Measurements from ENCODE around the gene TEC.
"Not testable (repeated sequence)": the region's sequence is repeated elsewhere in the genome, so short reads cannot be mapped to it uniquely, and the experiment has no call there.

TEC gene

GRCh38 chr4:48193921-48194468, 75.6 kb downstream of the TEC start:
- DNase-seq = no peak

GRCh38 chr4:48193096-48193836, 76.4 kb downstream of the TEC start:
- DNase-seq = no peak

GRCh38 chr4:48191758-48192157, 77.9 kb downstream of the TEC start:
- DNase-seq = no peak

GRCh38 chr4:48190839-48191238, 78.8 kb downstream of the TEC start:
- no peak for DNase-seq

GRCh38 chr4:48189731-48190130, 79.9 kb downstream of the TEC start:
- no peak for DNase-seq

GRCh38 chr4:48188390-48188789, 81.2 kb downstream of the TEC start:
- no peak for DNase-seq

GRCh38 chr4:48187813-48188212, 81.8 kb downstream of the TEC start:
- no peak for DNase-seq

GRCh38 chr4:48187066-48187465, 82.6 kb downstream of the TEC start:
- DNase-seq = not testable (repeated sequence)

- DNase-seq = not testable (repeated sequence)
These were observed 83.2 kb downstream of the TEC start for GRCh38 chr4:48186394-48186793.

- DNase-seq = no peak
These were observed 84.8 kb downstream of the TEC start for GRCh38 chr4:48184882-48185281.

GRCh38 chr4:48180234-48180633, 89.4 kb downstream of the TEC start:
- DNase-seq = no peak

GRCh38 chr4:48178931-48179330, 90.7 kb downstream of the TEC start:
- DNase-seq = no peak

- no peak for DNase-seq
These were observed 93.8 kb downstream of the TEC start for GRCh38 chr4:48175806-48176205.

- DNase-seq = no peak
These were observed 94.3 kb downstream of the TEC start for GRCh38 chr4:48175328-48175727.

GRCh38 chr4:48173056-48173991, 96.3 kb downstream of the TEC start:
- no peak for DNase-seq

GRCh38 chr4:48172651-48173050, 97.0 kb downstream of the TEC start:
- DNase-seq = no peak

GRCh38 chr4:48169636-48170035, 100.0 kb downstream of the TEC start:
- DNase-seq = no peak

GRCh38 chr4:48167538-48168263, 101.9 kb downstream of the TEC start:
- DNase-seq = no peak

GRCh38 chr4:48164561-48164960, 105.1 kb downstream of the TEC start:
- DNase-seq = not testable (repeated sequence)

- DNase-seq = no peak
These were observed 105.9 kb downstream of the TEC start for GRCh38 chr4:48163746-48164145.

GRCh38 chr4:48162162-48162561, 107.5 kb downstream of the TEC start:
- DNase-seq = no peak

GRCh38 chr4:48157271-48157670, 112.4 kb downstream of the TEC start:
- no peak for DNase-seq

GRCh38 chr4:48156423-48156822, 113.2 kb downstream of the TEC start:
- no peak for DNase-seq

Data from activated CD8-positive, alpha-beta memory T cell treated with anti-CD3 and anti-CD28 coated beads for 24 hours (primary cell).